ENCODE measurements around the gene RNF166.

The RNF166 gene

DNA sequence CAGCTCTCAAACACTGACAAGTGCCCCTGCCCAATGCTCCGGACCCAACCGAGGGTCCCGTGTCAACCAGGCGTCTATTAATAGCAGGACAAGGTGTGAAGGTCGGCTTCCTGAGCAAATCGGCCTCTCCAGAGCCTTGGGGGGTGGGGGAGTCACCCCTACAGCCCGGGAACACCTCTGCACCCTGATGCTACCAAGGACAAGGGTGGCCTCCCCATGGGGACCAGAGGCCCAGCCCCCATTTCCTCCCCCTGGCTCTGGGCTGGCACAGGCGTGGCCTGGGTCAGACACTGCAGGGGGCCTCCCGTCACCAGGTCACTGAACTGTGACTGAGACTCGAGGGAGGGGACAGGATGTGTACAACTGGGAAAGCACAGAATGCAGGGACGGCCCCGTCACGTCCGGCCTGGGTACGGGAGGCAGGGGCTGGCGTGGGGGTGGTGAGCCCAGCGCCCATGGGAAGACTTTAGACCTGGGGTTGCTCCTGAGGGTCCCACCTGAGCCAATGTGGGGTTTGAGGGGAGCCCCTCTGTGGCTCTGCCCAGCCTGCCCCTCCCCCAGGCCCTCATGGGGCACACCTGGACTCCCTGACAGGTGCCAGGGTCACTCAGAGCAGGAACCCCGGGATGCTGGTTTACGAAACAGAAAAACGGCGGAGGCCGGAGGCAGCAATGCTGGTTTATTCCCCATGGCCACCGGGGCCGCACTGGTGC lies 54.8 kb downstream of the RNF166 start:
- no peaks in the 10 kb centered on the region for H3K4me1 ChIP-seq (ENCODE audit: control insufficient read depth, insufficient read depth, low read length)
- peak overlapping the region; percentile 20 for H3K27ac ChIP-seq (ENCODE audit: low read depth, low read length)
- H3K9ac ChIP-seq (ENCODE audit: low read length): peak overlapping the region; percentile 55
- no peaks in the 10 kb centered on the region for H3K36me3 ChIP-seq (ENCODE audit: control insufficient read depth, insufficient read depth, low read length)
- H3K27me3 ChIP-seq (ENCODE audit: control insufficient read depth, insufficient read depth, low read length): no peaks in the 10 kb centered on the region
- peak overlapping the region; percentile 62 for H3K4me3 ChIP-seq (ENCODE audit: low read length)

DNA sequence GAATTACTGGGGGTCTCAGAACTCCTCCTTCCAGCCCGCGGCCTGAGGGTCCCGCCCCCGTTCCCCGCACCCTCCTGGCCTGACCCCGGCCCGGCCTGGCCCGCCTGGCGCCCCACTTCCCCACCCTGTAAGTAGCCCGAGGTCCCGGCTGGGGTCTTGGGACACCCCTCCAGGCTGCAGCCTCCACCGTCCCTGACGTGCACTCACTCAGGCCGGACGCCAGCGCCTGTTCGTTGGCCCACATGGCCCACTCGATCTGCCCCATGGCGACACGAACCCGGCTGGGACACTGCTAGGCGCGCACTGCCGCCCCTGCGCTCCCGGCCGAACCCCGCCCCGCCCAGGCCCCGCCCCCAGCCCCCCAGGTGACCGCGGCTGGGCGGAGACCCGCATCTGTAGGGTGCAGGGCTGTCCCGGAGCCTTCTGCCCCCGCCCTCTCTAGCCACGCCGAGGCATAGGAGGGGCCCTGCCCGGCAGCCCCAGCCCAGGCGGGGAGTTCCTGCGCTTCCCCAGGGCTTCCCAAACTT lies 55.4 kb downstream of the RNF166 start, which contains the start of gene CYBA:
CYBA (minus strand) TSS at position 305 of the 527 bp plus-strand sequence; CDS start at position 265, 40 bp downstream.
- peak within 1 kb of the TSS; percentile 83 for H3K9ac ChIP-seq (ENCODE audit: low read length)

GRCh38 chr16:88649924-88650748 lies 56.1 kb downstream of the RNF166 start:
- H3K36me3 ChIP-seq (ENCODE audit: control insufficient read depth, insufficient read depth, low read length): no peaks in the 10 kb centered on the region
- peak overlapping the region; percentile 83 for H3K9ac ChIP-seq (ENCODE audit: low read length)
- H3K27ac ChIP-seq (ENCODE audit: low read depth, low read length): peak overlapping the region; percentile 8
- H3K4me3 ChIP-seq (ENCODE audit: low read length): peak overlapping the region; percentile 83
- no peaks in the 10 kb centered on the region for H3K27me3 ChIP-seq (ENCODE audit: control insufficient read depth, insufficient read depth, low read length)
- no peaks in the 10 kb centered on the region for H3K4me1 ChIP-seq (ENCODE audit: control insufficient read depth, insufficient read depth, low read length)

More for the DNA sequence above, 55.4 kb downstream of the RNF166 start, which contains the start of gene CYBA:
- Histone ChIP-seq H3K4me3 (ENCODE audit: low read length) (peak within 1 kb of the TSS; percentile 83), H3K27me3 (ENCODE audit: control insufficient read depth, insufficient read depth, low read length) (no peaks in the 10 kb centered on the region), H3K36me3 (ENCODE audit: control insufficient read depth, insufficient read depth, low read length) (no peaks in the 10 kb centered on the region), H3K27ac (ENCODE audit: low read depth, low read length) (peak within 1 kb of the TSS; percentile 20), H3K4me1 (ENCODE audit: control insufficient read depth, insufficient read depth, low read length) (no peaks in the 10 kb centered on the region)

GRCh38 chr16:88649195-88649923 lies 56.8 kb downstream of the RNF166 start:
- Histone ChIP-seq H3K9ac (ENCODE audit: low read length) (no peak overlapping the region), H3K27me3 (ENCODE audit: control insufficient read depth, insufficient read depth, low read length) (no peaks in the 10 kb centered on the region), H3K27ac (ENCODE audit: low read depth, low read length) (no peak overlapping the region), H3K4me3 (ENCODE audit: low read length) (peak overlapping the region; percentile 83), H3K4me1 (ENCODE audit: control insufficient read depth, insufficient read depth, low read length) (no peaks in the 10 kb centered on the region), H3K36me3 (ENCODE audit: control insufficient read depth, insufficient read depth, low read length) (no peaks in the 10 kb centered on the region)

GRCh38 chr16:88647178-88648070 lies 58.8 kb downstream of the RNF166 start:
- no peak overlapping the region for H3K4me3 ChIP-seq (ENCODE audit: low read length)
- no peaks in the 10 kb centered on the region for H3K4me1 ChIP-seq (ENCODE audit: control insufficient read depth, insufficient read depth, low read length)
- no peak overlapping the region for H3K9ac ChIP-seq (ENCODE audit: low read length)
- no peaks in the 10 kb centered on the region for H3K27me3 ChIP-seq (ENCODE audit: control insufficient read depth, insufficient read depth, low read length)
- H3K36me3 ChIP-seq (ENCODE audit: control insufficient read depth, insufficient read depth, low read length): no peaks in the 10 kb centered on the region
- H3K27ac ChIP-seq (ENCODE audit: low read depth, low read length): no peak overlapping the region

Data from rectal smooth muscle tissue (tissue), 1 donor.